ENCODE results near the gene CORO7. TPM values are rescaled to one million over a fixed set of nuclear protein-coding genes. Genes with fewer than 3 reads are reported as not detected.
A peak's percentile ranks its signal among the peaks of the same experiment; 100 is the strongest.

Gene CORO7
- total and polyA plus RNA-seq, 9 donors = 1.3 to 29.5 (median 17.9) TPM

- WGBS, 3 donors = 78 to 81% (median 79%) methylated on average over 11 to 12 of the region's 12 CpGs
- H3K36me3 ChIP-seq = no peaks in the 10 kb centered on the region
- no peak overlapping the region for H3K4me3 ChIP-seq
Observed at GRCh38 chr16:4377573-4378154, 38.7 kb downstream of the CORO7 start.

GRCh38 chr16:4376893-4377572, 39.4 kb downstream of the CORO7 start:
- intact Hi-C loops (cut with DNase I) = no loop called here
- H3K4me1 ChIP-seq (ENCODE audit: insufficient read depth) = peaks cover 38% of the 10 kb centered on the region
- TF ChIP-seq POLR2A (IDR thresholded peaks at IDR 0.05) (no peak), EP300 (IDR thresholded peaks at IDR 0.05) (no peak), CTCF (IDR thresholded peaks at IDR 0.05) (no peak)
- peak overlapping the region; percentile 87 to 91 for H3K27ac ChIP-seq
- 45 to 58% (median 48%) methylated on average over 27 of the region's 27 CpGs for WGBS, 3 donors
- DNase-seq = peak in 1 of 5 donors; percentile 64
- no peak overlapping the region for H3K4me3 ChIP-seq
- no peaks in the 10 kb centered on the region for H3K9me3 ChIP-seq
- H3K36me3 ChIP-seq = no peaks in the 10 kb centered on the region
- no peaks in the 10 kb centered on the region for H3K27me3 ChIP-seq

More at GRCh38 chr16:4377573-4378154, 38.7 kb downstream of the CORO7 start:
- H3K27me3 ChIP-seq = no peaks in the 10 kb centered on the region
- no peaks in the 10 kb centered on the region for H3K9me3 ChIP-seq
- intact Hi-C loops (cut with DNase I) = no loop called here
- DNase-seq = no peak
- TF ChIP-seq EP300 (IDR thresholded peaks at IDR 0.05) (no peak), CTCF (IDR thresholded peaks at IDR 0.05) (no peak), POLR2A (IDR thresholded peaks at IDR 0.05) (no peak)
- H3K27ac ChIP-seq = peak overlapping the region; percentile 87 to 91
- peaks cover 38% of the 10 kb centered on the region for H3K4me1 ChIP-seq (ENCODE audit: insufficient read depth)

GRCh38 chr16:4376126-4376892, 40.1 kb downstream of the CORO7 start:
- intact Hi-C loops (cut with DNase I) = no loop called here
- Histone ChIP-seq H3K4me3 (no peak overlapping the region), H3K4me1 (ENCODE audit: insufficient read depth) (peaks cover 40% of the 10 kb centered on the region), H3K36me3 (no peaks in the 10 kb centered on the region), H3K27me3 (no peaks in the 10 kb centered on the region), H3K27ac (peak overlapping the region; percentile 87 to 91), H3K9me3 (no peaks in the 10 kb centered on the region)
- WGBS, 3 donors = 15 to 30% (median 19%) methylated on average over 15 to 31 of the region's 31 CpGs
- TF ChIP-seq POLR2A (IDR thresholded peaks at IDR 0.05) (no peak), EP300 (IDR thresholded peaks at IDR 0.05) (no peak), CTCF (IDR thresholded peaks at IDR 0.05) (no peak)
- peak; percentile 95 to 97 (median 96) for DNase-seq

GRCh38 chr16:4375717-4376116, 40.7 kb downstream of the CORO7 start:
- peaks cover 41% of the 10 kb centered on the region for H3K4me1 ChIP-seq (ENCODE audit: insufficient read depth)
- WGBS, 3 donors = 61 to 68% (median 66%) methylated on average over 15 of the region's 15 CpGs
- peak overlapping the region; percentile 87 to 91 for H3K27ac ChIP-seq
- DNase-seq = peak in 1 of 5 donors; percentile 54
- no peaks in the 10 kb centered on the region for H3K9me3 ChIP-seq
- no peaks in the 10 kb centered on the region for H3K36me3 ChIP-seq
- no peak overlapping the region for H3K4me3 ChIP-seq
- no peaks in the 10 kb centered on the region for H3K27me3 ChIP-seq
- no peak for TF ChIP-seq CTCF (IDR thresholded peaks at IDR 0.05)
- TF ChIP-seq EP300 (IDR thresholded peaks at IDR 0.05) = no peak
- no peak for TF ChIP-seq POLR2A (IDR thresholded peaks at IDR 0.05)
- intact Hi-C loops (cut with DNase I) = no loop called here

Data from ovary (tissue), 9 donors.